ENCODE data around the gene LAGE3.

- TF ChIP-seq CTCF (IDR thresholded peaks at IDR 0.05) (no peak), EP300 (IDR thresholded peaks at IDR 0.05) (no peak), POLR2A (IDR thresholded peaks at IDR 0.05) (no peak)
Measured at GRCh38 chrX:154471839-154472684, 7.0 kb downstream of the LAGE3 start.

All from gastroesophageal sphincter (tissue), 3 donors.